ENCODE data around the gene TMEM53.

Gene TMEM53

GRCh38 chr1:44630116-44630515, 44.2 kb downstream of the TMEM53 start:
- H3K36me3 ChIP-seq (ENCODE audit: insufficient read depth, low read length): peaks cover 24% of the 10 kb centered on the region
- DNase-seq (ENCODE audit: low read depth, low spot score): no peak
- no peak overlapping the region for H3K27ac ChIP-seq
- H3K9me3 ChIP-seq (ENCODE audit: low read depth, low read length): no peaks in the 10 kb centered on the region
- TF ChIP-seq FOXP2 (optimal IDR thresholded peaks at IDR 0.05; ENCODE audit: control extremely low read depth, extremely low read length, insufficient read depth) (no peak), EZH2 (IDR thresholded peaks at IDR 0.05) (no peak), POLR2AphosphoS5 (IDR thresholded peaks at IDR 0.05; ENCODE audit: borderline replicate concordance, low read depth, low read length) (no peak)
- H3K9ac ChIP-seq (ENCODE audit: insufficient read length): no peak overlapping the region
- H3K4me3 ChIP-seq: no peak overlapping the region

- no peak for TF ChIP-seq POLR2AphosphoS5 (IDR thresholded peaks at IDR 0.05; ENCODE audit: borderline replicate concordance, low read depth, low read length)
- TF ChIP-seq FOXP2 (optimal IDR thresholded peaks at IDR 0.05; ENCODE audit: control extremely low read depth, extremely low read length, insufficient read depth): no peak
- no peak for TF ChIP-seq EZH2 (IDR thresholded peaks at IDR 0.05)
- peaks cover 14% of the 10 kb centered on the region for H3K36me3 ChIP-seq (ENCODE audit: insufficient read depth, low read length)
- no peaks in the 10 kb centered on the region for H3K9me3 ChIP-seq (ENCODE audit: low read depth, low read length)
- no peak overlapping the region for H3K4me3 ChIP-seq
- no peak overlapping the region for H3K27ac ChIP-seq
- no peak for DNase-seq (ENCODE audit: low read depth, low spot score)
- no peak overlapping the region for H3K9ac ChIP-seq (ENCODE audit: insufficient read length)
Measured at GRCh38 chr1:44628962-44629756, 45.1 kb downstream of the TMEM53 start.

GRCh38 chr1:44625348-44625747, 48.9 kb downstream of the TMEM53 start:
- H3K27ac ChIP-seq: no peak overlapping the region
- H3K9me3 ChIP-seq (ENCODE audit: low read depth, low read length): no peaks in the 10 kb centered on the region
- TF ChIP-seq FOXP2 (optimal IDR thresholded peaks at IDR 0.05; ENCODE audit: control extremely low read depth, extremely low read length, insufficient read depth) (no peak), POLR2AphosphoS5 (IDR thresholded peaks at IDR 0.05; ENCODE audit: borderline replicate concordance, low read depth, low read length) (no peak), EZH2 (IDR thresholded peaks at IDR 0.05) (no peak)
- no peak for DNase-seq (ENCODE audit: low read depth, low spot score)
- H3K9ac ChIP-seq (ENCODE audit: insufficient read length): no peak overlapping the region
- H3K4me3 ChIP-seq: no peak overlapping the region
- no peaks in the 10 kb centered on the region for H3K36me3 ChIP-seq (ENCODE audit: insufficient read depth, low read length)

- no peak overlapping the region for H3K27ac ChIP-seq
Measured at GRCh38 chr1:44624268-44624901, 49.9 kb downstream of the TMEM53 start.

GRCh38 chr1:44621841-44622286, 52.4 kb downstream of the TMEM53 start:
- no peak overlapping the region for H3K4me3 ChIP-seq
- no peak overlapping the region for H3K27ac ChIP-seq
- no peak overlapping the region for H3K9ac ChIP-seq (ENCODE audit: insufficient read length)
- no peaks in the 10 kb centered on the region for H3K9me3 ChIP-seq (ENCODE audit: low read depth, low read length)
- TF ChIP-seq FOXP2 (optimal IDR thresholded peaks at IDR 0.05; ENCODE audit: control extremely low read depth, extremely low read length, insufficient read depth) (no peak), POLR2AphosphoS5 (IDR thresholded peaks at IDR 0.05; ENCODE audit: borderline replicate concordance, low read depth, low read length) (no peak), EZH2 (IDR thresholded peaks at IDR 0.05) (no peak)
- H3K36me3 ChIP-seq (ENCODE audit: insufficient read depth, low read length): no peaks in the 10 kb centered on the region
- DNase-seq (ENCODE audit: low read depth, low spot score): no peak

More at GRCh38 chr1:44624268-44624901, 49.9 kb downstream of the TMEM53 start:
- DNase-seq (ENCODE audit: low read depth, low spot score): no peak
- Histone ChIP-seq H3K36me3 (ENCODE audit: insufficient read depth, low read length) (no peaks in the 10 kb centered on the region), H3K9me3 (ENCODE audit: low read depth, low read length) (no peaks in the 10 kb centered on the region), H3K9ac (ENCODE audit: insufficient read length) (no peak overlapping the region), H3K4me3 (no peak overlapping the region)
- TF ChIP-seq EZH2 (IDR thresholded peaks at IDR 0.05): no peak
- no peak for TF ChIP-seq FOXP2 (optimal IDR thresholded peaks at IDR 0.05; ENCODE audit: control extremely low read depth, extremely low read length, insufficient read depth)
- TF ChIP-seq POLR2AphosphoS5 (IDR thresholded peaks at IDR 0.05; ENCODE audit: borderline replicate concordance, low read depth, low read length): no peak

- H3K36me3 ChIP-seq (ENCODE audit: insufficient read depth, low read length): no peaks in the 10 kb centered on the region
- H3K27ac ChIP-seq: no peak overlapping the region
- H3K9me3 ChIP-seq (ENCODE audit: low read depth, low read length): no peaks in the 10 kb centered on the region
- H3K9ac ChIP-seq (ENCODE audit: insufficient read length): no peak overlapping the region
- H3K4me3 ChIP-seq: no peak overlapping the region
- DNase-seq (ENCODE audit: low read depth, low spot score): no peak
- TF ChIP-seq POLR2AphosphoS5 (IDR thresholded peaks at IDR 0.05; ENCODE audit: borderline replicate concordance, low read depth, low read length) (no peak), FOXP2 (optimal IDR thresholded peaks at IDR 0.05; ENCODE audit: control extremely low read depth, extremely low read length, insufficient read depth) (no peak), EZH2 (IDR thresholded peaks at IDR 0.05) (no peak)
Measured at GRCh38 chr1:44620072-44620471, 54.2 kb downstream of the TMEM53 start.

- H3K9me3 ChIP-seq (ENCODE audit: low read depth, low read length): no peaks in the 10 kb centered on the region
- DNase-seq (ENCODE audit: low read depth, low spot score): no peak
- no peak overlapping the region for H3K9ac ChIP-seq (ENCODE audit: insufficient read length)
- H3K4me3 ChIP-seq: no peak overlapping the region
- H3K27ac ChIP-seq: no peak overlapping the region
- TF ChIP-seq POLR2AphosphoS5 (IDR thresholded peaks at IDR 0.05; ENCODE audit: borderline replicate concordance, low read depth, low read length) (no peak), EZH2 (IDR thresholded peaks at IDR 0.05) (no peak), FOXP2 (optimal IDR thresholded peaks at IDR 0.05; ENCODE audit: control extremely low read depth, extremely low read length, insufficient read depth) (no peak)
- no peaks in the 10 kb centered on the region for H3K36me3 ChIP-seq (ENCODE audit: insufficient read depth, low read length)
Measured at GRCh38 chr1:44619261-44619900, 54.9 kb downstream of the TMEM53 start.

GRCh38 chr1:44617703-44618029, 56.6 kb downstream of the TMEM53 start:
- Histone ChIP-seq H3K27ac (no peak overlapping the region), H3K36me3 (ENCODE audit: insufficient read depth, low read length) (no peaks in the 10 kb centered on the region), H3K9ac (ENCODE audit: insufficient read length) (no peak overlapping the region), H3K4me3 (no peak overlapping the region), H3K9me3 (ENCODE audit: low read depth, low read length) (no peaks in the 10 kb centered on the region)
- TF ChIP-seq EZH2 (IDR thresholded peaks at IDR 0.05): no peak
- TF ChIP-seq POLR2AphosphoS5 (IDR thresholded peaks at IDR 0.05; ENCODE audit: borderline replicate concordance, low read depth, low read length): no peak
- DNase-seq (ENCODE audit: low read depth, low spot score): no peak
